ENCODE results near the gene WNT3A. TPM values are rescaled to one million over a fixed set of nuclear protein-coding genes. Genes with fewer than 3 reads are reported as not detected.

WNT3A gene
- total and polyA plus RNA-seq, 2 donors (not counting 3 experiments of a cell fraction or from before 2014, with no cell fraction given), result not detected

DNA sequence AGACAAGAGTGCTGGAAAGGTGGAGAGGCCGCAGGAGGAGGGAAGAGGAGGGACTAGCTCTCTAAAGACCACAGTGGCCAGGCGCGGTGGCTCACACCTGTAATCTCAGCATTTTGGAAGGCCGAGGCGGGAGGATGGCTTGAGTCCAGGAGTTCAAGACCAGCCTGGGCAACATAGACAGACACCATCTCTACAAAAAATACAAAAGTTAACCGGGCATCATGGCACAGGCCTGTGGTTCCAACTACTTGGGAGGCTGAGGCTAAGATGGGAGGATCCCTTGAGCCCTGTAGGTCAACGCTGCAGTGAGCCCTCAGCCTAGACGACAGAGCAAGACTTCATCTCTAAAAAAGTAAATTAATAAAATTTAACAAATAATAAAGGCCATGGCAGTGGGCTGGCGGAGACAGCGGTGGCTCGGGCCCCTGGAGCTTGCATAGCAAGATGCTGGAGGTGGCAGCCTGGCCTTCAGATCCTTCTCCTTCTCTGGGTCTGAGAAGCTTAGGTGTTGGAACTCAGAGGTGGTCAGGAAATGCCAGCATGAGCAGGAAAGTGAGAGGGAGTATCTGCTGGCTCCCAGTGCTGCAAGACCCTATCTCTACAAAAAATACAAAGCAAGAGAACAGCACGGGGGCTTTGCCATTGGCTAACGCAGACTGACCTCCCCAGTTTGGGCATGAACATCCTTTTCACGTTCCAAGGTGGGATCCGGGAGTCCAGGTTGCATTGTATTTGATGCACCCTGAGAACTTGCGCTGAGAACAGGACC is 10.7 kb downstream of the WNT3A start:
- BruUV-seq (replicated peaks), result no TSS peak
- FAIRE-seq (no peak), DNase-seq (ENCODE audit: low read depth, low spot score) (no peak)
- Histone ChIP-seq H3K9me1 (replicated peaks; ENCODE audit: control insufficient read depth, extremely low read depth, insufficient read depth, low read length) (no peaks in the 10 kb centered on the region), H3K4me3 (replicated peaks in 1 of 3; ENCODE audit: insufficient read depth in 1 of 3, low read depth in 1 of 3, low read length in 3 of 3) (no peak overlapping the region), H2AFZ (ENCODE audit: low read depth, low read length) (no peak overlapping the region), H3K79me2 (ENCODE audit: control insufficient read depth, insufficient read depth, low read length) (no peaks in the 10 kb centered on the region), H3K4me2 (ENCODE audit: insufficient read depth, low read length) (no peak overlapping the region), H4K20me1 (replicated peaks; ENCODE audit: control insufficient read depth, extremely low read depth, insufficient read depth, low read length) (no peaks in the 10 kb centered on the region), H3K9me3 (replicated peaks; ENCODE audit: control insufficient read depth, insufficient read depth, low read length) (no peaks in the 10 kb centered on the region), H3K27ac (ENCODE audit: insufficient read depth, low read depth, low read length) (no peak overlapping the region), H3K36me3 (ENCODE audit: control insufficient read depth in 2 of 2, extremely low read depth in 1 of 2, insufficient read depth in 2 of 2, low read length in 2 of 2) (no peaks in the 10 kb centered on the region), H3K9ac (replicated peaks; ENCODE audit: extremely low read depth, insufficient read depth, low read length) (no peak overlapping the region), H3K27me3 (ENCODE audit: control insufficient read depth in 2 of 2, insufficient read depth in 2 of 2, low read length in 2 of 2) (no peaks in the 10 kb centered on the region), H3K4me1 (ENCODE audit: control insufficient read depth, extremely low read depth, insufficient read depth, low read length) (no peaks in the 10 kb centered on the region)
- dilution Hi-C loops (cut with MboI; ENCODE audit: extremely low pct_ligation_motif_present, low sequenced_read_pairs) (no loop called here), intact Hi-C loops (cut with micrococcal nuclease) (no loop called here)
- TF ChIP-seq POLR2AphosphoS5 (IDR thresholded peaks at IDR 0.05; ENCODE audit: insufficient read depth, low read depth, low read length) (no peak), JUN (IDR thresholded peaks at IDR 0.05; ENCODE audit: borderline replicate concordance, insufficient read depth, insufficient read length, low read depth) (no peak), FOS (IDR thresholded peaks at IDR 0.05; ENCODE audit: borderline replicate concordance, insufficient read depth, low read length) (no peak), POLR2A (IDR thresholded peaks at IDR 0.05; ENCODE audit: low read depth, low read length) (no peak), GATA2 (IDR thresholded peaks at IDR 0.05; ENCODE audit: insufficient read depth, insufficient read length, low read depth, low read length) (no peak), MYC (IDR thresholded peaks at IDR 0.05; ENCODE audit: low read depth, low read length) (no peak), EZH2 (IDR thresholded peaks at IDR 0.05; ENCODE audit: borderline replicate concordance, low read depth, low read length, severe bottlenecking) (no peak)
- TF ChIP-seq, protein P1, sequence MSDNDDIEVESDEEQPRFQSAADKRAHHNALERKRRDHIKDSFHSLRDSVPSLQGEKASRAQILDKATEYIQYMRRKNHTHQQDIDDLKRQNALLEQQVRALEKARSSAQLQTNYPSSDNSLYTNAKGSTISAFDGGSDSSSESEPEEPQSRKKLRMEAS (IDR thresholded peaks at IDR 0.05; ENCODE audit: insufficient read depth, insufficient read length), result no peak
- TF ChIP-seq, protein P2, sequence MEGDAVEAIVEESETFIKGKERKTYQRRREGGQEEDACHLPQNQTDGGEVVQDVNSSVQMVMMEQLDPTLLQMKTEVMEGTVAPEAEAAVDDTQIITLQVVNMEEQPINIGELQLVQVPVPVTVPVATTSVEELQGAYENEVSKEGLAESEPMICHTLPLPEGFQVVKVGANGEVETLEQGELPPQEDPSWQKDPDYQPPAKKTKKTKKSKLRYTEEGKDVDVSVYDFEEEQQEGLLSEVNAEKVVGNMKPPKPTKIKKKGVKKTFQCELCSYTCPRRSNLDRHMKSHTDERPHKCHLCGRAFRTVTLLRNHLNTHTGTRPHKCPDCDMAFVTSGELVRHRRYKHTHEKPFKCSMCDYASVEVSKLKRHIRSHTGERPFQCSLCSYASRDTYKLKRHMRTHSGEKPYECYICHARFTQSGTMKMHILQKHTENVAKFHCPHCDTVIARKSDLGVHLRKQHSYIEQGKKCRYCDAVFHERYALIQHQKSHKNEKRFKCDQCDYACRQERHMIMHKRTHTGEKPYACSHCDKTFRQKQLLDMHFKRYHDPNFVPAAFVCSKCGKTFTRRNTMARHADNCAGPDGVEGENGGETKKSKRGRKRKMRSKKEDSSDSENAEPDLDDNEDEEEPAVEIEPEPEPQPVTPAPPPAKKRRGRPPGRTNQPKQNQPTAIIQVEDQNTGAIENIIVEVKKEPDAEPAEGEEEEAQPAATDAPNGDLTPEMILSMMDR (IDR thresholded peaks at IDR 0.05; ENCODE audit: extremely low read depth in 1 of 2, insufficient read depth in 1 of 2, low read depth in 1 of 2, low read length in 2 of 2), result no peak
- ChIA-PET CTCF (interaction anchor here (2.2 kb wide), 1 partner anchor 18 kb away, joined by 7 read pairs; no protein-coding TSS in a partner anchor), POLR2A (no interaction called here)

Measured in endothelial cell of umbilical vein (primary cell).